Vagina (tissue), 2 donors: Measurements from ENCODE around the gene KCNG2.

Experiments used
- POLR2AphosphoS5 ChIP-seq, 2 donors: sonication (generic); formaldehyde crosslinking; IDR thresholded peaks; one replicate each; pipeline ENCODE4 v1.9.0; 2017; ENCODE audit warnings: antibody characterized with exemption in 2 of 2, mild to moderate bottlenecking in 2 of 2, low read depth in 1 of 2; ENCODE audit not compliant: insufficient read depth in 1 of 2
- TF ChIP-seq, protein P1 (sequence below), 3 experiments: fragments of 450-650 bp in 2 of 3; fragments of 200-600 bp in 1 of 3; sonication (generic) in 1 of 3; IDR thresholded peaks; one replicate each; pipeline ENCODE4 v1.5.1; 2017 to 2019; ENCODE audit warnings: antibody characterized with exemption in 3 of 3, mild to moderate bottlenecking in 2 of 3, moderate library complexity in 2 of 3

GRCh38 chr18:79871481-79872091, 73.8 kb downstream of the KCNG2 start:
- TF ChIP-seq, protein P1, sequence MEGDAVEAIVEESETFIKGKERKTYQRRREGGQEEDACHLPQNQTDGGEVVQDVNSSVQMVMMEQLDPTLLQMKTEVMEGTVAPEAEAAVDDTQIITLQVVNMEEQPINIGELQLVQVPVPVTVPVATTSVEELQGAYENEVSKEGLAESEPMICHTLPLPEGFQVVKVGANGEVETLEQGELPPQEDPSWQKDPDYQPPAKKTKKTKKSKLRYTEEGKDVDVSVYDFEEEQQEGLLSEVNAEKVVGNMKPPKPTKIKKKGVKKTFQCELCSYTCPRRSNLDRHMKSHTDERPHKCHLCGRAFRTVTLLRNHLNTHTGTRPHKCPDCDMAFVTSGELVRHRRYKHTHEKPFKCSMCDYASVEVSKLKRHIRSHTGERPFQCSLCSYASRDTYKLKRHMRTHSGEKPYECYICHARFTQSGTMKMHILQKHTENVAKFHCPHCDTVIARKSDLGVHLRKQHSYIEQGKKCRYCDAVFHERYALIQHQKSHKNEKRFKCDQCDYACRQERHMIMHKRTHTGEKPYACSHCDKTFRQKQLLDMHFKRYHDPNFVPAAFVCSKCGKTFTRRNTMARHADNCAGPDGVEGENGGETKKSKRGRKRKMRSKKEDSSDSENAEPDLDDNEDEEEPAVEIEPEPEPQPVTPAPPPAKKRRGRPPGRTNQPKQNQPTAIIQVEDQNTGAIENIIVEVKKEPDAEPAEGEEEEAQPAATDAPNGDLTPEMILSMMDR (IDR thresholded peaks at IDR 0.05), result no peak
- TF ChIP-seq POLR2AphosphoS5 (IDR thresholded peaks at IDR 0.05; ENCODE audit: insufficient read depth in 1 of 2, low read depth in 1 of 2), result no peak
